DOHH2 (cell line): Measurements from ENCODE around the gene ANGPT4.

Source experiments
- H3F3A ChIP-seq: fragments of 200-600 bp; sonication (generic), shearing (Covaris generic); 2 replicates; pipeline ENCODE4 v1.6.0; 2016; ENCODE audit warnings: antibody characterized with exemption, mild to moderate bottlenecking; ENCODE audit not compliant: control insufficient read depth, insufficient read depth
- H3K27ac ChIP-seq: fragments of 200-600 bp; sonication (generic); 2 replicates; pipeline ENCODE4 v1.5.1; 2014; ENCODE audit warnings: low read depth, mild to moderate bottlenecking, low read length, moderate library complexity
- H3K27me3 ChIP-seq: fragments of 200-600 bp; sonication (generic); 2 replicates; pipeline ENCODE4 v1.6.1; 2014; ENCODE audit warnings: mild to moderate bottlenecking, low read length, mixed read lengths; ENCODE audit not compliant: control insufficient read depth
- H3K36me3 ChIP-seq: fragments of 200-600 bp; sonication (generic); 2 replicates; pipeline ENCODE4 v1.6.1; 2014; ENCODE audit warnings: mild to moderate bottlenecking, low read length, moderate library complexity, mixed read lengths; ENCODE audit not compliant: control insufficient read depth
- H3K4me1 ChIP-seq: fragments of 200-600 bp; sonication (generic); 2 replicates; pipeline ENCODE4 v1.6.1; 2014; ENCODE audit warnings: mild to moderate bottlenecking, low read length, mixed read lengths; ENCODE audit not compliant: control insufficient read depth
- H3K4me2 ChIP-seq: fragments of 200-600 bp; sonication (generic); 2 replicates; pipeline ENCODE4 v1.6.0; 2014; ENCODE audit warnings: mild to moderate bottlenecking, low read length, moderate library complexity
- H3K4me3 ChIP-seq: fragments of 200-600 bp; sonication (generic); 2 replicates; pipeline ENCODE4 v1.5.1; 2014; ENCODE audit warnings: mild to moderate bottlenecking, low read length, mixed read lengths
- H3K79me2 ChIP-seq: fragments of 200-600 bp; sonication (generic); 2 replicates; pipeline ENCODE4 v1.6.1; 2014; ENCODE audit warnings: mild to moderate bottlenecking, low read length, mixed read lengths; ENCODE audit not compliant: control insufficient read depth
- H3K9me2 ChIP-seq: fragments of 200-600 bp; sonication (generic); replicated peaks from 2 replicates; pipeline ENCODE4 v1.6.1; 2014; ENCODE audit warnings: mild to moderate bottlenecking, low read length, mixed read lengths; ENCODE audit not compliant: control insufficient read depth
- H3K9me3 ChIP-seq: fragments of 200-600 bp; sonication (generic); 2 replicates; pipeline ENCODE4 v1.6.1; 2014; ENCODE audit warnings: antibody characterized with exemption, low read length, mixed read lengths; ENCODE audit not compliant: control insufficient read depth, insufficient read depth
- H4K20me1 ChIP-seq: fragments of 200-600 bp; sonication (generic); 2 replicates; pipeline ENCODE4 v1.6.0; 2014; ENCODE audit warnings: low read depth, mild to moderate bottlenecking, antibody characterized with exemption, low read length, moderate library complexity; ENCODE audit not compliant: control insufficient read depth, insufficient read depth
- EZH2phosphoT487 ChIP-seq: fragments of 200-600 bp; sonication (generic); IDR thresholded peaks from 2 replicates; pipeline ENCODE4 v1.6.1; 2017; ENCODE audit warnings: borderline replicate concordance, mild to moderate bottlenecking, antibody characterized with exemption, low read length, moderate library complexity, mixed read lengths
- TF ChIP-seq, protein P1 (sequence below): fragments of 200-600 bp; sonication (generic); IDR thresholded peaks from one replicate; pipeline ENCODE4 v1.5.1; 2014; ENCODE audit warnings: antibody characterized with exemption, mild to moderate bottlenecking, low read depth, low read length; ENCODE audit not compliant: poor library complexity, severe bottlenecking

The ANGPT4 gene

GRCh38 chr20:865440-865839 lies 50.7 kb downstream of the ANGPT4 start:
- H3K36me3 ChIP-seq: no peaks in the 10 kb centered on the region
- no peak for TF ChIP-seq EZH2phosphoT487
- TF ChIP-seq, protein P1, sequence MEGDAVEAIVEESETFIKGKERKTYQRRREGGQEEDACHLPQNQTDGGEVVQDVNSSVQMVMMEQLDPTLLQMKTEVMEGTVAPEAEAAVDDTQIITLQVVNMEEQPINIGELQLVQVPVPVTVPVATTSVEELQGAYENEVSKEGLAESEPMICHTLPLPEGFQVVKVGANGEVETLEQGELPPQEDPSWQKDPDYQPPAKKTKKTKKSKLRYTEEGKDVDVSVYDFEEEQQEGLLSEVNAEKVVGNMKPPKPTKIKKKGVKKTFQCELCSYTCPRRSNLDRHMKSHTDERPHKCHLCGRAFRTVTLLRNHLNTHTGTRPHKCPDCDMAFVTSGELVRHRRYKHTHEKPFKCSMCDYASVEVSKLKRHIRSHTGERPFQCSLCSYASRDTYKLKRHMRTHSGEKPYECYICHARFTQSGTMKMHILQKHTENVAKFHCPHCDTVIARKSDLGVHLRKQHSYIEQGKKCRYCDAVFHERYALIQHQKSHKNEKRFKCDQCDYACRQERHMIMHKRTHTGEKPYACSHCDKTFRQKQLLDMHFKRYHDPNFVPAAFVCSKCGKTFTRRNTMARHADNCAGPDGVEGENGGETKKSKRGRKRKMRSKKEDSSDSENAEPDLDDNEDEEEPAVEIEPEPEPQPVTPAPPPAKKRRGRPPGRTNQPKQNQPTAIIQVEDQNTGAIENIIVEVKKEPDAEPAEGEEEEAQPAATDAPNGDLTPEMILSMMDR: no peak
- no peaks in the 10 kb centered on the region for H3K79me2 ChIP-seq
- H3K9me2 ChIP-seq: no peaks in the 10 kb centered on the region
- H3K4me3 ChIP-seq: no peak overlapping the region
- no peaks in the 10 kb centered on the region for H3K4me1 ChIP-seq
- no peaks in the 10 kb centered on the region for H3K27me3 ChIP-seq
- no peak overlapping the region for H3K4me2 ChIP-seq
- no peak overlapping the region for H3K27ac ChIP-seq
- H3F3A ChIP-seq: no peaks in the 10 kb centered on the region
- H3K9me3 ChIP-seq: no peaks in the 10 kb centered on the region
- no peaks in the 10 kb centered on the region for H4K20me1 ChIP-seq

DNA sequence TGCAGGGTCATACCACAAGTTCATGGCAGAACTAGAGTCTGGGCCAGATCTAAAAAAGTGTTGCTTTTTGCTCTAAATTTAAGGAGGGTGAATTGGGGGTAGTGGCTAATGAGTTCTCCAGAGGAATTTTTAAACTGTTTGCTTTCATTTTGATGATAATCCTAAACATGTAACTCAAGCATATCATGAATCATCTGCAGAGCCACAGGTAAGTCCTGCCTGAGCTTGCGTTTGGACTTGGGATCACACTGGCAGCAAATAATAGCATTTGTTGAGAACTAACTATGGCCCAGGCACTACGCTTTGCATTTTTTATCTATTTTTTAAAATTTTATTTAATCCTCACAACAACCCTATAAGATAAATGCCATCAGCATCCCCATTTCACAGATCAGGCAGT lies 55.2 kb downstream of the ANGPT4 start:
- Histone ChIP-seq H3K4me2 (no peak overlapping the region), H3F3A (no peaks in the 10 kb centered on the region), H3K27ac (no peak overlapping the region), H3K79me2 (no peaks in the 10 kb centered on the region), H3K4me3 (no peak overlapping the region), H3K9me3 (no peaks in the 10 kb centered on the region), H3K36me3 (no peaks in the 10 kb centered on the region), H3K4me1 (peaks cover 5% of the 10 kb centered on the region; the same call in 1 of the 2 replicates), H3K27me3 (no peaks in the 10 kb centered on the region), H3K9me2 (no peaks in the 10 kb centered on the region), H4K20me1 (no peaks in the 10 kb centered on the region)
- no peak for TF ChIP-seq EZH2phosphoT487
- TF ChIP-seq, protein P1: no peak

GRCh38 chr20:859751-860231 lies 56.3 kb downstream of the ANGPT4 start:
- Histone ChIP-seq H3K4me1 (peaks cover 5% of the 10 kb centered on the region; the same call in 1 of the 2 replicates), H3K4me2 (no peak overlapping the region)

More at GRCh38 chr20:859751-860231, 56.3 kb downstream of the ANGPT4 start:
- Histone ChIP-seq H3K9me3 (no peaks in the 10 kb centered on the region), H3K27ac (no peak overlapping the region), H3K9me2 (no peaks in the 10 kb centered on the region), H3K4me3 (no peak overlapping the region), H3F3A (no peaks in the 10 kb centered on the region), H3K36me3 (no peaks in the 10 kb centered on the region), H3K79me2 (no peaks in the 10 kb centered on the region), H3K27me3 (no peaks in the 10 kb centered on the region), H4K20me1 (no peaks in the 10 kb centered on the region)
- TF ChIP-seq EZH2phosphoT487: no peak
- TF ChIP-seq, protein P1: no peak
